Adrenal gland (tissue), 5 donors: ENCODE results near the gene CLEC16A.

Source experiments
- CTCF ChIP-seq, 6 experiments: fragments of 450-650 bp in 4 of 6; fragments of 200-600 bp in 2 of 6; sonication (generic) in 1 of 6; IDR thresholded peaks; 1 replicate in 5 of 6; 2 replicates in 1 of 6; pipeline versions ENCODE4 v1.5.1 to v1.8.0; 2016 to 2021; ENCODE audit warnings: antibody characterized with exemption in 6 of 6, mild to moderate bottlenecking in 2 of 6, moderate library complexity in 1 of 6
- POLR2A ChIP-seq, 2 donors: fragments of 450-650 bp; IDR thresholded peaks; one replicate each; pipeline ENCODE4 v1.6.1; 2017; ENCODE audit warnings: antibody characterized with exemption in 2 of 2, mild to moderate bottlenecking in 2 of 2, moderate library complexity in 1 of 2
- donor health status: DM: no; HTN: no; CAD: no.

GRCh38 chr16:11032000-11032921 lies 87.9 kb downstream of the CLEC16A start:
- TF ChIP-seq CTCF (IDR thresholded peaks at IDR 0.05) (no peak), POLR2A (IDR thresholded peaks at IDR 0.05) (no peak)
